Sigmoid colon (tissue), 4 donors: Measurements from ENCODE around the gene HOXC9.

Experiments
- EP300 ChIP-seq, 4 donors: sonication (generic); formaldehyde crosslinking; IDR thresholded peaks; one replicate each; pipeline ENCODE4 v1.6.1; 2017; ENCODE audit warnings: antibody characterized with exemption in 4 of 4
- POLR2A ChIP-seq, 2 donors: fragments of 450-650 bp; IDR thresholded peaks; one replicate each; pipeline ENCODE4 v1.6.1; 2016; ENCODE audit warnings: antibody characterized with exemption in 2 of 2, mild to moderate bottlenecking in 2 of 2, moderate library complexity in 2 of 2
- POLR2AphosphoS5 ChIP-seq, 4 donors: sonication (generic); formaldehyde crosslinking; IDR thresholded peaks; one replicate each; pipeline ENCODE4 v1.6.1; 2017; ENCODE audit warnings: antibody characterized with exemption in 4 of 4
- TF ChIP-seq, protein P1 (sequence below), 4 experiments: fragments of 450-650 bp in 3 of 4; fragments of 200-600 bp in 1 of 4; IDR thresholded peaks; one replicate each; pipeline ENCODE4 v1.5.1; 2016 to 2019; ENCODE audit warnings: antibody characterized with exemption in 4 of 4, mild to moderate bottlenecking in 3 of 4, moderate library complexity in 2 of 4

DNA sequence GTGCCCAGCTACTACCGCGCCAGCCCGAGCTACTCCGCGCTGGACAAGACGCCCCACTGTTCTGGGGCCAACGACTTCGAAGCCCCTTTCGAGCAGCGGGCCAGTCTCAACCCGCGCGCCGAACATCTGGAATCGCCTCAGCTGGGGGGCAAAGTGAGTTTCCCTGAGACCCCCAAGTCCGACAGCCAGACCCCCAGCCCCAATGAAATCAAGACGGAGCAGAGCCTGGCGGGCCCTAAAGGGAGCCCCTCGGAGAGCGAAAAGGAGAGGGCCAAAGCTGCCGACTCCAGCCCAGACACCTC lies 14.3 kb upstream of the HOXC9 start:
- TF ChIP-seq EP300 (IDR thresholded peaks at IDR 0.05), result no peak
- TF ChIP-seq, protein P1, sequence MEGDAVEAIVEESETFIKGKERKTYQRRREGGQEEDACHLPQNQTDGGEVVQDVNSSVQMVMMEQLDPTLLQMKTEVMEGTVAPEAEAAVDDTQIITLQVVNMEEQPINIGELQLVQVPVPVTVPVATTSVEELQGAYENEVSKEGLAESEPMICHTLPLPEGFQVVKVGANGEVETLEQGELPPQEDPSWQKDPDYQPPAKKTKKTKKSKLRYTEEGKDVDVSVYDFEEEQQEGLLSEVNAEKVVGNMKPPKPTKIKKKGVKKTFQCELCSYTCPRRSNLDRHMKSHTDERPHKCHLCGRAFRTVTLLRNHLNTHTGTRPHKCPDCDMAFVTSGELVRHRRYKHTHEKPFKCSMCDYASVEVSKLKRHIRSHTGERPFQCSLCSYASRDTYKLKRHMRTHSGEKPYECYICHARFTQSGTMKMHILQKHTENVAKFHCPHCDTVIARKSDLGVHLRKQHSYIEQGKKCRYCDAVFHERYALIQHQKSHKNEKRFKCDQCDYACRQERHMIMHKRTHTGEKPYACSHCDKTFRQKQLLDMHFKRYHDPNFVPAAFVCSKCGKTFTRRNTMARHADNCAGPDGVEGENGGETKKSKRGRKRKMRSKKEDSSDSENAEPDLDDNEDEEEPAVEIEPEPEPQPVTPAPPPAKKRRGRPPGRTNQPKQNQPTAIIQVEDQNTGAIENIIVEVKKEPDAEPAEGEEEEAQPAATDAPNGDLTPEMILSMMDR (IDR thresholded peaks at IDR 0.05), result no peak
- TF ChIP-seq POLR2A (IDR thresholded peaks at IDR 0.05), result no peak
- no peak for TF ChIP-seq POLR2AphosphoS5 (IDR thresholded peaks at IDR 0.05)
